Stimulated activated CD8-positive, alpha-beta memory T cell treated with anti-CD3 and anti-CD28 coated beads, Interleukin-7, amount 100 ng/mL, for 4 hours (primary cell): ENCODE measurements around the gene ST3GAL3.
A peak's percentile ranks its signal among the peaks of the same experiment; 100 is the strongest.

Source experiments
- DNase-seq, 2 donors: peaks; one replicate each; pipeline ENCODE4 v3.0.0-alpha.2; 2020; ENCODE audit warnings: low read depth in 2 of 2

The ST3GAL3 gene

GRCh38 chr1:43707190-43708001, at the start of gene ST3GAL3:
Gene ST3GAL3, plus strand, starts transcription at chr1:43707536. Its CDS starts 28,727 bp downstream, at chr1:43736263.
- DNase-seq: peak; percentile 84 to 94

DNA sequence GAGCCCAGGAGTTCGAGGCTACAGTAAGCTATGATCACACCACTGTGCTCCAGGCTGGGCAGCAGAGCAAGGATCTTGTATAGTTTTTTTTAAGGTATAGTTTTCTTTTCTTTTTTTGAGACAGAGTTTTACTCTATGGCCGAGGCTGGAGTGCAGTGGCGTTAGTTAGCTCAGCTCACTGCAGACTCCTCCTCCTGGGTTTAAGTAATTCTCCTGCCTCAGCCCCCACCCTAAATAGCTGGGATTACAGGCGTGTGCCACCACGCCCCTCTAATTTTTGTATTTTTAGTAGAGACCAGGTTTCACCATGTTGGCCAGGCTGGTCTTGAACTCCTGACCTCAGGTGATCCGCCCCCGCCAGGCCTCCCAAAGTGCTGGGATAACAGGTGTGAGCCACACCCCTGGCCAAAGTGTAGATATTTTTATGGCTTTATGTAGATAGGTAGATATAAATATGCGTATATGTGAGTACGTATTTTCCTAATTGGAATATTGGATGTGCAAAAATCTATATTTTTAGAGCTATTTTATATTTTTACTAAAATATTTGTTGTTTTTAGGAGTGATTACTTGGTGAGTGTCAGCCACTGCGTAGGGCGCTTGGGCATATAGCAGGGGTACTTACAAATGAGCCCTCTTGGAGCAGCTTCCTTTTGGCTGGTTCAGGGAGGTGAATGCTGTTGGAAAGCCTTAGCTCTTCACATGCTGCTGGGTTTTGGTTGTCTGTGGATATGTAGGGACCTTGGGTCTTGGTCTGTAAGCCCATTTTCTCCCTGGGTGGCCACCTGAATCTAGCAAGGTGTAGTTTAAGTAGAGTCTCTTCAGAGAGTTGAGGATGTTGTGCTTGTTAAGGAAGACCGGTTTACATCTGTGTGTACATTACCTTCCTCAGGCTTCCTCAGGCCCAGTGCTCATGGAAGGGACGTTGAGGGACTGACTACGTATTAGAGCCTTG, 47.8 kb upstream of the ST3GAL3 start:
- no peak for DNase-seq

GRCh38 chr1:43660355-43660754, 47.0 kb upstream of the ST3GAL3 start:
- DNase-seq: no peak

- DNase-seq: no peak
Measured at GRCh38 chr1:43664369-43664768, 43.0 kb upstream of the ST3GAL3 start.

DNA sequence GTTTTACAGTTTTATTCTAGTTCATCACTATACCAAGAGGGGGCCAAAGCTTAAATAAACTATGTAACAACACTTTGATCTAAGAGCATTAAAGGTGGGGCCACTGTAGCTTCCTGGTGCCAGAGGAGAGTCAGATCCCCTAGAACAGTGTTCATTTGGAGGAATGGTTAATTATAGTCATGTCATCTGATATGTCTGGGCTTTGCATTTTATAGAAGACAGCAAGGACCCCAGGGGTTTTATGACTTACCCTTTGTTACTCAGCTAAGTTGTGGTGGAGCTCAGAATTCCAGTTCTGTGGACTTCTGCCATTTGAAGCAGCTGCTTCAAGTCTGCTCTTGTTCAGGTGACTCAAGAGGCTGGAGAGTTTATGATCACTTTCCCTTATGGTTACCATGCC, 40.7 kb upstream of the ST3GAL3 start:
- no peak for DNase-seq

GRCh38 chr1:43668956-43669355, 38.4 kb upstream of the ST3GAL3 start:
- no peak for DNase-seq

DNA sequence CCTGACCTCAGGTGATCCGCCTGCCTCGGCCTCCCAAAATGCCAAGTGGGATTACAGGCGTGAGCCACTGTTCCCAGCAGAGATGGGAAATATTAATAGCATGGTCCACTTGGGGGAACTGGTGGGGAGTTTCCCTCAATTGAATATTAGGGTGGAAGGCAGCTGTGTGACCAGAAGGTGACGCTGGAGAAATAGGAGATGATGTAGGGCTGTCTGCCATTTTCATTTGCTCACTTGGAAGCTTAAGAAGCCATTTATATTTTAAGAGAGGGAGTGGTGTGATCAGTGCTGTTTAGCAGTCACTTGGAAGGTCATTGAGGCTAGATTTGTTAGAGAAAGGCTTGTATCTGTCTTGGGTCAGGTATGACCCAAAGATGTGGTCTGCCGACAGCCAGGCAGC, 37.5 kb upstream of the ST3GAL3 start:
- no peak for DNase-seq

GRCh38 chr1:43671193-43671592, 36.1 kb upstream of the ST3GAL3 start:
- DNase-seq: no peak

DNA sequence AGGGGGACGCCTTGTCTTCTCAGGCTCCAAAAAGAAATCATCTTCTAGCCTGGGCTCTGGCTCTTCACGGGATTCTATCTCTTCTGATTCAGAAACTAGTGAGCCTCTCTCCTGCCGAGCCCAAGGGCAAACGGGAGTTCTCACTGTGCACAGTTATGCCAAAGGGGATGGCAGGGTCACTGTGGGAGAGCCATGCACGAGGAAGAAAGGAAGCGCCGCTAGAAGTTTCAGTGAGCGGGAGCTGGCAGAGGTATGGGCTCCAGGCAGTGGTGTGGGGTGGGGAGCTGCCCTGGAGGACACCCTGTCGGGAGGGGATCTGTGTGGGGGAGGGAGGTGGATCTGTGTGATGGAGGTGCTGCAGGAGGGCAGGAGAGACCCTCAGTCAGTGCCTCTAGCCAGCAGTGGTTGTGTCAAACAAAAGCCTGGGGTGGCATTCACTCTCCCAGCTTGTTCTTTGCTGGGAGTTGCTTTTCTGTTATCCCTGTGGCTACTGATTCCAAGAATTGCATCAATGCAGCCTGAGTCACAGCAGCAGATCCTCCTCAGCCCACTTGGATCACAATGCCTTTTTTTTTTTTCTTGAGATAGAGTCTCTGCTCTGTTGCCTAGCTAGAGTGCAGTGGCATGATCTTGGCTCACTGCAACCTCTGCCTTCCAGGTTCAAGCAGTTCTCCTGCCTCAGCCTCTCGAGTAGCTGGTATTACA, 35.6 kb upstream of the ST3GAL3 start:
- no peak for DNase-seq

DNA sequence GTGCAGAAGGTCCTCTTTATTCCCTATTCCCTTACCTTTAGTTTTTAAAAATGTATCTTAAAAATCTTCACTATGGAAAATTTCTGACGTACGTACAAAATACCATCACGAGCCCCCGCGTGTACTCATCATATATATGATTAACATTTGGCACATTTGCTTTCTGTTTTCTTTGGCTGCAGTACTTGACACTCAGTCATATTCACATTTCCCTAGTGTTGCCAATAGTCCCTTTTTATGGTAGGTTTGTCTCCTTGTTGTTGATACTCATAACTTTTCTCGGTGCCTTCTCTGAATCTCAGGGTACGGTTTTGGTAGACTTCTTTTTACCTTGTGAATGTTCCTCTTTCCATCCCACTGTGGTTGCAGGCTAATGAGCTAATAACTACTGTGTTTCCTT, 34.1 kb upstream of the ST3GAL3 start:
- DNase-seq: no peak

GRCh38 chr1:43678940-43679339, 28.4 kb upstream of the ST3GAL3 start:
- DNase-seq: no peak

- DNase-seq: no peak
Measured at GRCh38 chr1:43683560-43683959, 23.8 kb upstream of the ST3GAL3 start.

DNA sequence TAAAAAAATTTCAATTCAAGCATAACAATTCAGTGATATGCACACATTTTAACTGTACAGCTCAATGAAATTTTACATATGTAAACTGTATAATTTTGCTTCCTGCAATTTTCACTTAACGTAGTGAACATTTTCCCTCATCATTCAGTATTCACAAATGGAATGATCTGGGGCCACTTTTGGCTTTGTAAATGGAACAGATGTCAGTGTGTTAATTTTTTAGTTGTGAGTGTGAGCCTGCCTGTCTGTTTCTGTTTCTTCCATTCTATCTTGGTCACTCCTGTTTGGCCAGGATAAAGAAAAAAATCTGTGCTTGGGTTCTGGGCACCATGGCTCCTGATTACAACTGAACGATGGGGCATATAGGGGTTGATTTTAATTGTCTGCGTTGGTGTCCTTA, 20.5 kb upstream of the ST3GAL3 start:
- no peak for DNase-seq

- DNase-seq: no peak
Measured at GRCh38 chr1:43687301-43688108, 19.8 kb upstream of the ST3GAL3 start.

- no peak for DNase-seq
Measured at GRCh38 chr1:43688109-43688387, 19.3 kb upstream of the ST3GAL3 start.

DNA sequence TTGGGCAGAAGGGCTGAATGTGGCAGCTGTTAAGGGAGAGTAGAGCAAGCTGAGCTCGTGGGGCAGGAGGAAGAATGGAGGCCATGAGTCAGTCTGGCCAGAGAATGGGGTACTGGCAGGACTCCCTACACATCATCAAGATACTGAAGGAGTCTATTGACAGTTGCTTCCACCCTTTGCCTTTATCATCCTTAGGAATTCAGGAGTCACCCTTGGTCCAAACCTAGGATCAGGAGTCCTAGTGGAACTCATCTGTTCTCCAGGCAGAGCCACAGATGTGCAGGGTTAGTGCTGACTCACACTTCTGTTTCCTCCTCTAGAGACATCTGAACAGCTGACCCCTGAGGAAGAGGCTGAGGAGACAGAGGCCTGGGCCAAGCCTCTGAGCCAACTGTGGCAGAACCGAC, 18.7 kb upstream of the ST3GAL3 start:
- DNase-seq: no peak

DNA sequence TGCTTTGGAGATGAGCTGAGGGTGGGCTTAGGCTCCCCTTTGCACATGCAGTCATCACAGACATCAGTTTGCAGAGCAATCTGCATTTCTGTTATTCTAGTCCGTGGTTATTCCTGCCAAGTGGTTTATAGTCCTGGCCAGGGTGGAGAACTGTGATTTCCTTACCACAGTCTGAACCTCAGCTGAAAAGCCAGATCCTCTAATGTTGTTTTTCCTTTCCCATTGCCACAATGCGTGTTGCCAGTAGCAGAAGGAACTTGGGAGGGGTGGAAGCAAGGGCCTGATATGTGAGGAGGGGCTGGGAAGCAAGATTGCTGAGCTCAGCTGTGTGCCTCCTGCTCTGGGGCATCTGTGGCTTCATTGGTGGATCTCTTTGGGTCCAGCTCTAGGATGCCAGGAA, 18.0 kb upstream of the ST3GAL3 start:
- DNase-seq: no peak

- no peak for DNase-seq
Measured at GRCh38 chr1:43691871-43692815, 15.2 kb upstream of the ST3GAL3 start.

- DNase-seq: no peak
Measured at GRCh38 chr1:43693371-43693770, 14.0 kb upstream of the ST3GAL3 start.

DNA sequence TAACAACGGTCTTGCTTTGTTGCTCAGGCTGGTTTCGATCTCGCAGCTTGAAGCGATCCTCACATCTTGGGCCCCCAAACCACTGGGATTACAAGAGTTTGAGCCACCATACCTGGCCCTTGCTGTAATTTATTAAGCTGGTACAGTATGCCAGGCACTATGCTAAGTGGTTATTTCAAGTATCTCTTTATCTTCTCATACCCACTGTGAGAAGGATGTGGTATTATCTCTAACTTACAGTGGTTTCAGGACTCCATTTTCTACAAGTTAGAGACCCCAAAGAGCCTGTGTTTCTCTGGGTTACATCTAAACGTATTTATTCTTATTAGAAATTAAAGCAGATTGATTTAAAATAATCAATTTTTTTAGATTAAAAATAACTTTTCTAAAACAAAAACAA, 8.1 kb upstream of the ST3GAL3 start:
- no peak for DNase-seq
